WERI-Rb-1 (cell line): Measurements from ENCODE around the gene CDKL4.

Experiments used
- DNase-seq: peaks from one replicate; pipeline ENCODE4 v3.0.0-alpha.2; 2020
- H3K27ac ChIP-seq: fragments of 250-450 bp; sonication (Bioruptor Pico); 2 replicates; pipeline ENCODE4 v1.5.1; 2020; ENCODE audit warnings: mild to moderate bottlenecking, moderate library complexity
- H3K27me3 ChIP-seq: fragments of 250-450 bp; sonication (Bioruptor Pico); 2 replicates; pipeline ENCODE4 v1.5.1; 2021; ENCODE audit warnings: mild to moderate bottlenecking, low read depth, moderate library complexity; ENCODE audit not compliant: insufficient read depth, severe bottlenecking
- H3K36me3 ChIP-seq: fragments of 250-450 bp; sonication (Bioruptor Pico); 2 replicates; pipeline ENCODE4 v1.5.1; 2020; ENCODE audit warnings: mild to moderate bottlenecking, moderate library complexity
- H3K4me3 ChIP-seq: 2 replicates; pipeline ENCODE4 v1.5.1; 2011; ENCODE audit warnings: low read depth, mild to moderate bottlenecking, control low read depth, low read length
- H3K9me3 ChIP-seq: fragments of 250-450 bp; sonication (Bioruptor Pico); 2 replicates; pipeline ENCODE4 v1.5.1; 2021; ENCODE audit warnings: mild to moderate bottlenecking, moderate library complexity; ENCODE audit not compliant: severe bottlenecking
- CTCF ChIP-seq: IDR thresholded peaks from 2 replicates; pipeline ENCODE4 v1.5.1; 2011; ENCODE audit warnings: low read depth, mild to moderate bottlenecking, control low read depth, inconsistent platforms, low read length

Gene CDKL4

GRCh38 chr2:39136799-39137198 lies 107.0 kb downstream of the CDKL4 start:
- H3K9me3 ChIP-seq: no peaks in the 10 kb centered on the region
- TF ChIP-seq CTCF: no peak
- H3K4me3 ChIP-seq: no peak overlapping the region
- no peak for DNase-seq
- H3K36me3 ChIP-seq: no peaks in the 10 kb centered on the region
- H3K27ac ChIP-seq: no peak overlapping the region
- no peaks in the 10 kb centered on the region for H3K27me3 ChIP-seq

- H3K27me3 ChIP-seq: no peaks in the 10 kb centered on the region
- H3K27ac ChIP-seq: no peak overlapping the region
- no peak for TF ChIP-seq CTCF
- H3K9me3 ChIP-seq: no peaks in the 10 kb centered on the region
- H3K36me3 ChIP-seq: no peaks in the 10 kb centered on the region
- no peak overlapping the region for H3K4me3 ChIP-seq
- DNase-seq: no peak
These were observed 108.0 kb downstream of the CDKL4 start for GRCh38 chr2:39135690-39136259.

- no peak for TF ChIP-seq CTCF
- DNase-seq: no peak
- H3K27ac ChIP-seq: no peak overlapping the region
- no peaks in the 10 kb centered on the region for H3K27me3 ChIP-seq
- H3K36me3 ChIP-seq: no peaks in the 10 kb centered on the region
- H3K9me3 ChIP-seq: no peaks in the 10 kb centered on the region
- H3K4me3 ChIP-seq: no peak overlapping the region
These were observed 110.4 kb downstream of the CDKL4 start for GRCh38 chr2:39133215-39133851.

GRCh38 chr2:39128919-39129391 lies 114.8 kb downstream of the CDKL4 start:
- no peak for DNase-seq
- Histone ChIP-seq H3K27me3 (no peaks in the 10 kb centered on the region), H3K36me3 (no peaks in the 10 kb centered on the region), H3K4me3 (no peak overlapping the region), H3K27ac (no peak overlapping the region), H3K9me3 (no peaks in the 10 kb centered on the region)
- no peak for TF ChIP-seq CTCF

- no peaks in the 10 kb centered on the region for H3K27me3 ChIP-seq
- no peak overlapping the region for H3K27ac ChIP-seq
- no peak for DNase-seq
- no peak overlapping the region for H3K4me3 ChIP-seq
- H3K36me3 ChIP-seq: no peaks in the 10 kb centered on the region
- no peak for TF ChIP-seq CTCF
- no peaks in the 10 kb centered on the region for H3K9me3 ChIP-seq
These were observed 115.8 kb downstream of the CDKL4 start for GRCh38 chr2:39127973-39128372.
